Stimulated activated naive CD8-positive, alpha-beta T cell treated with anti-CD3 and anti-CD28 coated beads, Interleukin-15, Interleukin-2, amounts not matched to agents 100 ng/mL and 50 ng/mL, for 24 hours (primary cell): ENCODE data around the gene SIL1.
"Not testable (repeated sequence)": the region's sequence is repeated elsewhere in the genome, so short reads cannot be mapped to it uniquely, and the experiment has no call there.

Source experiments
- H3K27ac Mint-ChIP-seq: one replicate; pipeline ENCODE4 v1.8.0; 2021; ENCODE audit warnings: mild to moderate bottlenecking, mixed read lengths
- H3K27me3 Mint-ChIP-seq: one replicate; pipeline ENCODE4 v1.8.0; 2021; ENCODE audit warnings: mixed read lengths
- H3K36me3 Mint-ChIP-seq: one replicate; pipeline ENCODE4 v1.8.0; 2021; ENCODE audit warnings: low read depth, mixed read lengths
- H3K4me1 Mint-ChIP-seq: one replicate; pipeline ENCODE4 v1.8.0; 2021; ENCODE audit warnings: low read depth, mixed read lengths
- H3K4me3 Mint-ChIP-seq: one replicate; pipeline ENCODE4 v1.8.0; 2021; ENCODE audit warnings: mild to moderate bottlenecking, mixed read lengths
- H3K9me3 Mint-ChIP-seq: one replicate; pipeline ENCODE4 v1.8.0; 2021; ENCODE audit warnings: mixed read lengths

SIL1 gene

DNA sequence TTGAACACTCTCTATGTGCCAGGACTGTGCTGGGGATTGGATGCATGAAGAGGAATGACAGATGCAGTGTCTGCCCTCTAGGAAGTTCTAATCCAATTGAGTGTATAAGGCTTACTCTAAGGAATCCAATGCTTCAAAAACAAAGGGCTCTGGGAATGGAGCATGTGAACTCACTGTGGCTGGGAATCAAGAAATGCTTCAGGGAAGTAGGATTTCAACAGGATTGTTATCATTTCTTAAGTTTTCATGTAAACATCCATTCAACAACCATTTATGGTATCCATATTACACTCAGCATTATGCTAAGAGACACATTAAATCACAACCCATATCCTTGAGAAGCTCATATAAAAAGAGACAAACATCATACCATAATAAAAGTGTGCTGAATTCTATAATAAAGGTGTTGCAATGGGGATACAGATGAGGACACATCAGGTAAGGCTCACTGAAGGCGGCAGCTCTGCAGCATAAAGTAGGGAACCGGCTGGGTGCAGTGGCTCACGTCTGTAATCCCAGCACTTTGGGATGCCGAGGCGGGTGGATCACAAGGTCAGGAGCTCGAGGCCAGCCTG lies 11.3 kb downstream of the SIL1 start:
- no peaks in the 10 kb centered on the region for H3K27me3 Mint-ChIP-seq
- H3K27ac Mint-ChIP-seq, result no peak overlapping the region
- H3K9me3 Mint-ChIP-seq, result no peaks in the 10 kb centered on the region

DNA sequence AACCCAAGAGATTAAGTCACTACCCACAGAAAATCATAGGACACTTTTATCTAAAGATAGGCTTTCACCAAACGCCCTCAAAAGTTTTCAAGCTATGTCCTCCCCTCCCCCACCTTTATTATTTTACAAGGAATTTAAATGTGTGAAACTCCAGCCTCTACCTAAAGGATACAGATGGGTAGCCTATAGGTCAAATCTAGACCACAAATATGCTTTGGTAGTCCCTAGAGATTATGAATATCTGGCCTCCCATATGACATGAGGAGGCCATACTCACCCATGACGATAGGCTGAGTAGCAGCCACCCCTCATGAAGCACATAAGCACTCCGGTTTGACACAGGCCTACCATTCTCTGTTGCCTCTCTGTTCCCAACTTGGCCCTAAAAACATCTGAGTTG lies 11.9 kb downstream of the SIL1 start:
- no peak overlapping the region for H3K27ac Mint-ChIP-seq
- H3K9me3 Mint-ChIP-seq, result no peaks in the 10 kb centered on the region
- no peaks in the 10 kb centered on the region for H3K27me3 Mint-ChIP-seq
- H3K4me1 Mint-ChIP-seq, result peaks cover 21% of the 10 kb centered on the region
- H3K36me3 Mint-ChIP-seq, result peaks cover 27% of the 10 kb centered on the region
- H3K4me3 Mint-ChIP-seq, result no peak overlapping the region

More for the DNA sequence above, 11.3 kb downstream of the SIL1 start:
- peaks cover 27% of the 10 kb centered on the region for H3K36me3 Mint-ChIP-seq
- H3K4me3 Mint-ChIP-seq, result no peak overlapping the region
- H3K4me1 Mint-ChIP-seq, result peaks cover 18% of the 10 kb centered on the region

DNA sequence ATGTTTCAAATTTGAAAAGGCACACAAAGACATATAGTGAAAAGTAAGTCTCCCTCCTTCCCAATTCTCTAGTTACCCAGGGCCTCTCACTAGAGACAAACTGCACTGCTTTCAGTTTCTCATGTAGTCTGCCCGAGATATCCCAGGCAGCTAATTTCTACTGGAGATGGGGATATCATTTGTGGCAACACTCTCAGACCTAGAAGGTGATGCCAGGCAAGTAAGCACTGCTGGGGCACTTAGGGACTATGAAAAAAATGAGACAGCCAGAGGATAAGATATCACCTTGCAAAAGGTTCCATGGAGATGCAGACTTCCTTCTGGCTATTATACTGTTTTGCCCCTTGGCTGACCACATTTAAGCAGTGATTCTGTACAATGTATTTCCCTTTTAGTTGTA lies 12.6 kb downstream of the SIL1 start:
- Mint-ChIP-seq H3K27me3 (no peaks in the 10 kb centered on the region), H3K4me3 (no peak overlapping the region), H3K9me3 (no peaks in the 10 kb centered on the region), H3K36me3 (peaks cover 26% of the 10 kb centered on the region), H3K27ac (no peak overlapping the region), H3K4me1 (peaks cover 21% of the 10 kb centered on the region)

DNA sequence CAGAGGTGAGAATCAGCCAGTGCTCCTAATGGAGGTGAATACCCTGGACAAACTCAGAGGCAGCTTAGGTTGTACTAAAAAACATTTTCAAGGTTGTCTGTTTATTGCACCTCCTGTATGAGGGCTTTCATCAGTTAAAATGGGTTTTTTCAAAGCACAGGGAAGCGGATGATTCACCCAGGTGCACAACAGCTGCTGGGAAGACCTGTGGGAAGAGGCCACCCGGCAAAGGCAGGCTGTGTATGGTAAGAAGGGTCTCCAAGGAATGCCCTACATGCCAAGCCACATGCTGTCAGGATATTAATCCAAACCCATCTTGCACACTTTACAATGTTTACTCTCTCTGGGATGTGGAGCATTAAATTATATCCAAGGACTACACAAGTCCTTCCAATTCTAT lies 14.7 kb downstream of the SIL1 start:
- H3K4me1 Mint-ChIP-seq, result peaks cover 26% of the 10 kb centered on the region
- H3K27ac Mint-ChIP-seq, result no peak overlapping the region
- H3K27me3 Mint-ChIP-seq, result no peaks in the 10 kb centered on the region
- no peak overlapping the region for H3K4me3 Mint-ChIP-seq
- peaks cover 15% of the 10 kb centered on the region for H3K36me3 Mint-ChIP-seq
- no peaks in the 10 kb centered on the region for H3K9me3 Mint-ChIP-seq

DNA sequence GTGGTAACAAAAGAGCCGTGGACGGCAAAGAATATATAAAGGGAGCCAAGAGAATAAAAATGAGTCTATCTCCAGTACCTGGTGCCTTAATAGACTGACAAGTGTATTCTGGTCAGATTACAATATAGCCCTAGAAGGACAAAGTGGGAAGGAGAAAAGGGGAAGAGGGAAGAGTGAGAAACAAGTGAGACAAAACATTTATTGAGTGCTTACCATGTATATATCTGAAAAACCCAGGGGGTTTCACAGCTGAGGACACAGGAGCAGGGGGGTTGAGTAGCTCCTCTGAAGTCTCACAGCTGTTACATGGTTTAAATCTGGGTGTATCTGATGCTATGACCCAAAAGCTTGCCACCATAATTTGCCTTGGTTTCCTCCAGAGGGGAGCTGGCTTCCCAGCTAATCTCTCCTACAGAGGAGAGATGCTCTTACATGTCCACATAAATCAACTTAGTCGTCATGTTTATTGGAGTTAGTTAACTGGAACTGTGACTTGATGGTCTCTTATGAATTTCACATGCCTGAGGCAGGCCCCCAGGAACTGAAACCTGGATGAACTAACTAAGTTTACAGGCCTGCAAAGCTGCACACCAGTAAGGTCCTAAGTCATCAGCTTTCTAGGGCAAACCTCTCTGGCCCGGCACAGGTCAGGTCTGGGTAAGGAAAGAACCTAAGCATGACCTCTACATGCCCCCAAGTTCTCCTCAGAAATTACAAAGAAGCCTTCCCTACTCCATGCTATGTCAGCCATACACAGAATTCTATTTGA lies 15.5 kb downstream of the SIL1 start:
- peak overlapping the region; percentile 37 for H3K27ac Mint-ChIP-seq
- H3K27me3 Mint-ChIP-seq, result no peaks in the 10 kb centered on the region
- H3K4me1 Mint-ChIP-seq, result peaks cover 34% of the 10 kb centered on the region
- H3K4me3 Mint-ChIP-seq, result no peak overlapping the region
- H3K36me3 Mint-ChIP-seq, result peaks cover 13% of the 10 kb centered on the region
- H3K9me3 Mint-ChIP-seq, result no peaks in the 10 kb centered on the region

DNA sequence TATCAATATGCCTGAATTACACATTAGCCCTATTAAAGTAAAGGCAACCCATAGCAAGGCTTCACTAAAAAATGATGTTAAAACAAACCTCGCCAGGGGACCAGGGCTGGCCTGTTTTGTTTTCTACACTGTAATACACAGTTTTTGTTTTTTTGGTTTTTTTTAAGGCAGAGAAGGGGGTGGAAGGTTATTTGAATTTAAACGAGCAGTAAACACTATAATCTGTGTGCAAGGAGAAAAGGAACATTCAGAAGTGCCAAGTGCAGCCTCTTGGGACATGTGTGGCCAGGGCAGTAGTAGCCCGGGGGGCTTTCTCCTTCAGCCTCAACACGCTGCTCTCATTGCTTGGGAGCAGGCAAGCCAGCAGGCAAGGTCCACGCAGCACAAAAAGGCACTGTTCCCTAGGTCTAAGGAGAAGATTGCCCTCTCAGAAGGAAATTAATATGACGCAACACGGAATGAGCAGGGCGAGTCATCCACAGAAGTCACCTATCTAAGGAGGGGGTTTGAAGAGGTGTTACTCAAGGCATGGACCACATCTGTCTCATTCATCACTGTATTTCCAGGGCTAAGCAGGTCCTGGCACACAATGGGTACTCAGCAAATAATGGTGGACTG lies 16.2 kb downstream of the SIL1 start:
- peak overlapping the region; percentile 37 for H3K27ac Mint-ChIP-seq
- no peaks in the 10 kb centered on the region for H3K9me3 Mint-ChIP-seq
- peaks cover 6% of the 10 kb centered on the region for H3K36me3 Mint-ChIP-seq
- H3K27me3 Mint-ChIP-seq, result no peaks in the 10 kb centered on the region
- H3K4me3 Mint-ChIP-seq, result no peak overlapping the region
- peaks cover 36% of the 10 kb centered on the region for H3K4me1 Mint-ChIP-seq

DNA sequence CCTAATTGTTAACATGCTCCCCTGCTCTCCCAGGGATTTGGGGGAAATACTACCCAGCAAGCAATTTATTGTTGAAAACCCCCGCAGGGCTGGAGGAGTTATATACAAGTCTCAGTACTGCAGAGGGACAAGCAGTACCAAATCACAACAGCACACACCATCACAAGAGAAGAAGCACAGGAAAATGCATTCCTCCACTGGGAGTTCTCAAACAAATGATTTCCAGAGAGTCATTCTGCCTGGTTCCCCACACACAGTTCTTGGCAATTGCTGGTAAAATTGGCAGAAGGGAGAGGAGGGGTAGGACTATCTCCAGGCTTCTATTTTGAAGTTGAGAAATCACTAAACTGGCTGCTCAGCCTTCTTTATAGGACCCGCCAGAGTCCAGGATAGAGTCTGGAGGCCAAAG lies 16.8 kb downstream of the SIL1 start:
- Mint-ChIP-seq H3K4me1 (peaks cover 36% of the 10 kb centered on the region), H3K9me3 (no peaks in the 10 kb centered on the region), H3K27me3 (no peaks in the 10 kb centered on the region), H3K4me3 (no peak overlapping the region), H3K36me3 (peaks cover under 1% of the 10 kb centered on the region), H3K27ac (no peak overlapping the region)

DNA sequence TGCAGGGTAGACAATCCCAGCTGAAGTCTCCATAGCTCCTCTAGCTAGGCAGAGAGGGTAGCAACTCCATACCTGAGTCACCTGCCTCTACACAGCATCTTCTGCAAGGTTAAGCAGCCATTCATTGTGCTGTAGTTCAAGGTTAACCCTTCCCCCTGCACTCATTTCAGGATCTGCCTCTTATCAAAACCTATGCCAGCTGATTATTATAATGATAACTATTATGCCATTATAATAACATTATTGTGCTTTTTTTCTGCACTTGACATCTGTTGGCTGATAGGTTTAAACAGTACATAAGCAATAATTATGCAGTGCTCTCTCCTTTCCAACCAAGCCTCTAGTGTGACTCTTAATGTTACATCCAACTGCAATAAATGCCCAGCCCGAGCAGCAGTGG lies 17.3 kb downstream of the SIL1 start:
- Mint-ChIP-seq H3K4me3 (no peak overlapping the region), H3K4me1 (peaks cover 36% of the 10 kb centered on the region), H3K27me3 (no peaks in the 10 kb centered on the region), H3K27ac (no peak overlapping the region), H3K36me3 (no peaks in the 10 kb centered on the region), H3K9me3 (no peaks in the 10 kb centered on the region)

DNA sequence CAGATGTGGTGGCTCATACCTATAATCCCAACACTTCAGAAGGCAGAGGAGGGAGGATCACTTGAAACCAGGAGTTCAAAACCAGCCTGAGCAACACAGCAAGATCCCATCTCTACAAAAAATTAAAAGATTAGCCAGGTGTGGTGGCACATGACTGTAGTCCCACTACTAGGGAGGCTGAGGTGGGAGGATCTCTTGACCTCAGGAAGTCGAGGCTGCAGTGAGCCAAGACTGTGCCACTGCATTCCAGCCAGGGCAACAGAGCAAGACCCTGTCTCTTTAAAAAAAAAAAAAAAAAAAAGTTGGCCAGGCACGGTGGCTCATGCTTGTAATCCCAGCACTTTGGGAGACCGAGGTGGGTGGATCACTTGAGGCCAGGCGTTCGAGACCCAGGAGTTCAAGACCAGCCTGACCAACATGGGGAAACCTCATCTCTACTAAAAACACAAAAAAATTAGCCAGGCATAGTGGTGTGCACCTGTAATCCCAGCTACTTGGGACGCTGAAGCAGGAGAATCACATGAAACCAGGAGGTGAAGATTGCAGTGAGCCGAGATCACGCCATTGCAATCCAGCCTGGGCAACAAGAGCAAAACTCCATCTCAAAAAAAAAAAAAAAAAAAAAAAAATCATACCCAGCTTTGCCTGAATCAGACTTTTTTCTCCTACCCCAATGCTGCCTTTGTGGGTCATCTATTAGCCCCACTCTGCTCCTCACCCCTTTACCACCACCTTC lies 18.2 kb downstream of the SIL1 start:
- H3K9me3 Mint-ChIP-seq, H3K36me3 Mint-ChIP-seq, H3K27ac Mint-ChIP-seq, H3K27me3 Mint-ChIP-seq, H3K4me3 Mint-ChIP-seq: not testable (repeated sequence)
- H3K4me1 Mint-ChIP-seq, result peaks cover 36% of the 10 kb centered on the region

DNA sequence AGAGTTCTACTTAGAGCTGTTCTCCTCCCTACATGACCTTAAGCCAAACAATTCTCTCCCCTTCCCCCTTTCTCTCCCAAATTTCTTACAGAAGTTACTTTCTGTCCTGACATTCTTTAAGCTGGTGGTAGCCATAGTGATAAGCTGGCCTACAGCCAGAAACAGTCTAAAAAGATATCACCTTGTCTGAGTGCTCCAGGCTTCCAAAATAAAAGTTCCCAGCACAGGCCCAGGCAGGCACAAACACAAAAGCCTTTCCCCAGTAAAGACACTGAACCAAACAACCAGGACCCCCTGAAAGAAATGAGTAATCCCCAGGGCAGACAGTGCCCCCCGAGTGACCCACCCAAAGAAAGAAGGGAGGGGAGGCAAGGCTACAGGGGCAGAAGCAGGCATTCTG lies 19.2 kb downstream of the SIL1 start:
- Mint-ChIP-seq H3K36me3 (no peaks in the 10 kb centered on the region), H3K9me3 (no peaks in the 10 kb centered on the region), H3K4me3 (no peak overlapping the region), H3K27me3 (no peaks in the 10 kb centered on the region), H3K4me1 (peaks cover 36% of the 10 kb centered on the region), H3K27ac (no peak overlapping the region)

DNA sequence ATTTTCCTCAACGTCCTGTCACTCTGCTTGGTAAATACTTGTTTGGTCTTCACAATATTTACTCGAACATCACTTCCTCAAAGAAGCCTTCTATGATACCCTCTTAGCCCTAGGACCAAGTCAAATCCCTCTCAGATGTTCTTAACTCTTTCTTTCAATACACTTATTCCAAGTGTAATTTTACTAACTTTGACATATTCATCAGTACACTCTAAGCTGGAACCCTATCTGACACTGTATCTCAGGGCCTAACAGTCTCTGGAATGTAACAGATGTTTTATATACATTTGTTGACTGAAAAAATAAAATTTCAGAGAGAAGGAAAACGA lies 19.6 kb downstream of the SIL1 start:
- Mint-ChIP-seq H3K27me3 (no peaks in the 10 kb centered on the region), H3K27ac (no peak overlapping the region), H3K9me3 (no peaks in the 10 kb centered on the region)

DNA sequence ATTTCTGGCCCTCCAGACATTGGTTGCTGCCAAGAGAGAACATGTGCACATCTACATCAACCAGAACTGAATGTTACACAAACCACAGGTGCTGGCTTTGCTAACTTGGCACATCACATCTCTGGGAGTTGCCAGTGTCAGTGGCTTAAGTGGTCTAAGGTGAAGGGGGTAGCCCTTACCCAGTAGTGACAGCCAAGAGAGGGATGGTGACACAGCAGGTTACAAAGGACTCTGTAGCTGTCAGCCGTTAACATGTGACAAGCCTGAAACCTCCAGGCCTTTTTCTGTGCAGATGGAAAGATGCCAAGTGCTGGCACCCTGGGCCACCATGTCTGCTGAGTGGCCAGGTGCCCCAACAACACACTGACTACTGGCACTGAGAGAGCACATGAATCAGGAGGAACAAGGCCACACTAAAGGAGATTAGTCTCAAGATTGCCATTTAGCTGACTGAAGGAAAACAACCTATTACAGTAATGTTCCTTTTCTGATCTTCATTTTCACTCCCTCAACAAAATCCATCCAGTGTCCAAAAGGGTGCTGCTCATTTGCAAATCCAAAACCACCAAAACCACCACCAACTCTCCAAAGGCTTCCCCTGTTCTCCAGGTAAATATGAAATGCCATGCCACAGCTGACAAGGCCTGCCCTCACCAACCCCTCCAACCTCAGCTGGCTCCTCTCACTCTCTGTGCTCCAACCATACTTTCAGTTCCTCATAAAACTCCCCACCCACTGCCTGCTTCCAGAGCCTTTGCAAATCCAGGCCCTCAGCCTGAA lies 20.2 kb downstream of the SIL1 start:
- H3K9me3 Mint-ChIP-seq, result no peaks in the 10 kb centered on the region
- peaks cover 3% of the 10 kb centered on the region for H3K36me3 Mint-ChIP-seq
- H3K4me3 Mint-ChIP-seq, result no peak overlapping the region
- H3K27me3 Mint-ChIP-seq, result no peaks in the 10 kb centered on the region
- peaks cover 32% of the 10 kb centered on the region for H3K4me1 Mint-ChIP-seq
- no peak overlapping the region for H3K27ac Mint-ChIP-seq

More for the DNA sequence above, 19.6 kb downstream of the SIL1 start:
- Mint-ChIP-seq H3K4me3 (no peak overlapping the region), H3K36me3 (no peaks in the 10 kb centered on the region), H3K4me1 (peaks cover 32% of the 10 kb centered on the region)

DNA sequence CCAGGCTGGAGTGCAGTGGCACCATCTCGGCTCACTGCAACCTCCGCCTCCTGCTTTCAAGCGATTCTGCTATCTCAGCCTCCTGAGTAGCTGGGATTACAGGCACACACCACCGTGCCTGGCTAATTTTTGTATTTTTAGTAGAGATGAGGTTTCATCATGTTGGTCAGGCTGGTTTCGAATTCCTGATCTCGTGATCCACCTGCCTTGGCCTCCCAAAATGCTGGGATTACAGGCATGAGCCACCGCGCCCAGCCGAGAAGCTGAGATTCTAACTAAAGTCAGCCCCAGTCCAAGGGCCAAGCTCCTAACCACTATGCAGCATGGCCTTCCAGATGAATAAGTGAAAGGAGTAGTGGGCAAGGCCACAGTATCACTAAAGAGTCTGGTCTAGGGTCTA lies 20.9 kb downstream of the SIL1 start:
- H3K27ac Mint-ChIP-seq, H3K9me3 Mint-ChIP-seq, H3K27me3 Mint-ChIP-seq, H3K4me3 Mint-ChIP-seq, H3K36me3 Mint-ChIP-seq: not testable (repeated sequence)
- H3K4me1 Mint-ChIP-seq, result peaks cover 26% of the 10 kb centered on the region

DNA sequence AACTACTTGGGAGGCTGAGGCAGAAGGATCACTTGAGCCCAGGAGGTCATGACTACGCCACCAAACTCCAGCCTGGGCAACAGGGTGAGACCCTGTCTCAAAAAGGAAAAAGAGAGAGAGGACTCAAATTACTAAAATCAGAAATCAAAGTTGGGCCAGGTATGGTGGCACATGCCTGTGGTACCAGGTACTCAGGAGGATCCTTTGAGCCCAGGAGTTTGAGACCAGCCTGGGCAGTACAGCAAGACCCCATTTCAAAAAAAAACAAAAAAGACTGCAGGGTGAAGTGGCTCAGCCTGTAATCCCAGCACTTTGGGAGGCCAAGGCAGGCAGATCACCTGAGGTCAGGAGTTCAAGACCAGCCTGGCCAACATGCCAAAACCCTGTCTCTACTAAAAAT lies 23.8 kb downstream of the SIL1 start:
- Mint-ChIP-seq H3K4me1 (peaks cover 18% of the 10 kb centered on the region), H3K36me3 (peaks cover 16% of the 10 kb centered on the region)
- H3K4me3 Mint-ChIP-seq, H3K27ac Mint-ChIP-seq, H3K27me3 Mint-ChIP-seq, H3K9me3 Mint-ChIP-seq: not testable (repeated sequence)
